Osteocyte (in vitro differentiated cells): ENCODE data around the gene GREB1. TPM values are rescaled to one million over a fixed set of nuclear protein-coding genes. Genes with fewer than 3 reads are reported as not detected.

Source experiments
- DNase-seq: peaks from one replicate; pipeline ENCODE4 v3.0.0; 2021; ENCODE audit warnings: mixed read lengths; ENCODE audit not compliant: unreplicated experiment; ENCODE audit errors: extremely low spot score
- H3K27ac Mint-ChIP-seq: one replicate; pipeline ENCODE4 v1.8.0; 2021; ENCODE audit warnings: mild to moderate bottlenecking, mixed read lengths; ENCODE audit not compliant: unreplicated experiment
- H3K27me3 Mint-ChIP-seq: one replicate; pipeline ENCODE4 v1.8.0; 2021; ENCODE audit warnings: mixed read lengths; ENCODE audit not compliant: unreplicated experiment
- H3K36me3 Mint-ChIP-seq: one replicate; pipeline ENCODE4 v1.8.0; 2021; ENCODE audit warnings: mixed read lengths; ENCODE audit not compliant: unreplicated experiment
- H3K4me1 Mint-ChIP-seq: one replicate; pipeline ENCODE4 v1.8.0; 2021; ENCODE audit warnings: mixed read lengths; ENCODE audit not compliant: unreplicated experiment
- H3K4me3 Mint-ChIP-seq: one replicate; pipeline ENCODE4 v1.8.0; 2021; ENCODE audit warnings: mild to moderate bottlenecking, moderate library complexity, mixed read lengths; ENCODE audit not compliant: unreplicated experiment
- H3K9me3 Mint-ChIP-seq: one replicate; pipeline ENCODE4 v1.8.0; 2021; ENCODE audit warnings: mixed read lengths; ENCODE audit not compliant: unreplicated experiment
- total RNA-seq: library from RNA; stranded (reverse); gene quantifications from 2 replicates; pipeline ENCODE4 v1.2.1, GENCODE V29; 2021
- TF ChIP-seq, protein P1 (sequence below): fragments of 200-600 bp; sonication (generic); IDR thresholded peaks from 2 replicates; pipeline ENCODE4 v1.5.0; 2021; ENCODE audit warnings: antibody characterized with exemption, mild to moderate bottlenecking, moderate library complexity

Gene GREB1
- total RNA-seq, 1 donor from 2014 or later = 0.54 TPM

DNA sequence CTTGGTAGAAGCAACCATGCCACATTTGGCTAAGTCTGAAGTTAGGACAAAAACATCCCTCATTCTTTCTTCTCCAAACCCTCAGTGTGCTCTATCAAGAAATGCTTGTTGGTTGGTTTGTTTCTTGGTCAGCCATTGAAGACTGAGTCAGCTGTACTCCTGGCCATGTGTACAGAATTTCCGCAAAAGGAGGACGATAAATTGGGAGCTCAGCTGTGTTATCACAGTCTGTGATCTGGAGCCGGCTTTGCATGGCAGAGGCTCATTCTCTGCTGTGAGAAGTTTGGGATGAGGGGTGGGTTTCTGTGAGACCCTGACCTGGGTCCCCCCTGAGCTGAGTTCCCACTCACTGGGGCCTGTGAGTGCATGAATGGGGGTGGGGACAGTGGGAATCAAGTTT, 41.6 kb upstream of the GREB1 start:
- TF ChIP-seq, protein P1, sequence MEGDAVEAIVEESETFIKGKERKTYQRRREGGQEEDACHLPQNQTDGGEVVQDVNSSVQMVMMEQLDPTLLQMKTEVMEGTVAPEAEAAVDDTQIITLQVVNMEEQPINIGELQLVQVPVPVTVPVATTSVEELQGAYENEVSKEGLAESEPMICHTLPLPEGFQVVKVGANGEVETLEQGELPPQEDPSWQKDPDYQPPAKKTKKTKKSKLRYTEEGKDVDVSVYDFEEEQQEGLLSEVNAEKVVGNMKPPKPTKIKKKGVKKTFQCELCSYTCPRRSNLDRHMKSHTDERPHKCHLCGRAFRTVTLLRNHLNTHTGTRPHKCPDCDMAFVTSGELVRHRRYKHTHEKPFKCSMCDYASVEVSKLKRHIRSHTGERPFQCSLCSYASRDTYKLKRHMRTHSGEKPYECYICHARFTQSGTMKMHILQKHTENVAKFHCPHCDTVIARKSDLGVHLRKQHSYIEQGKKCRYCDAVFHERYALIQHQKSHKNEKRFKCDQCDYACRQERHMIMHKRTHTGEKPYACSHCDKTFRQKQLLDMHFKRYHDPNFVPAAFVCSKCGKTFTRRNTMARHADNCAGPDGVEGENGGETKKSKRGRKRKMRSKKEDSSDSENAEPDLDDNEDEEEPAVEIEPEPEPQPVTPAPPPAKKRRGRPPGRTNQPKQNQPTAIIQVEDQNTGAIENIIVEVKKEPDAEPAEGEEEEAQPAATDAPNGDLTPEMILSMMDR = no peak
- no peaks in the 10 kb centered on the region for H3K9me3 Mint-ChIP-seq
- H3K27ac Mint-ChIP-seq = no peak overlapping the region
- H3K27me3 Mint-ChIP-seq = peaks cover 48% of the 10 kb centered on the region
- H3K4me3 Mint-ChIP-seq = no peak overlapping the region
- H3K36me3 Mint-ChIP-seq = no peaks in the 10 kb centered on the region
- no peaks in the 10 kb centered on the region for H3K4me1 Mint-ChIP-seq
- DNase-seq = no peak

DNA sequence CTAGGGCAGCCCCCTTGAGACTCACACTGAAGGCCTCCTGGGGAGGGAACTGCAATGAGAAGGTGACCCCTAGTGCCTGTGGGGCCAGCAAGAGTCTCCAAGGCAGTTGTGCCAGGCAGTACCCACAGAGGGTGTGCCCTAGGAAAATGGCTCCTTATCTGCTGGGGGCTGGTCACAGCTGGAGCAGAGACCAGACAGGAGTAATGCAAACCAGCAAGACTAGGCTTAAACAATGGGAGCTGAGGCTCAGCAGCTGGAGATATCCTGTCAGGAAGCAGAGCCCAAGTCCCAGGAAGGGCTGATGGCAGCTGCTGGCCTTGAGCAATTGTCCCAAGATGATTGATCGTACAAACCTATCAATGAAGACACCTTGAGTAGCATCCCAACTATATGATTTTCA, 41.1 kb upstream of the GREB1 start:
- Mint-ChIP-seq H3K4me3 (no peak overlapping the region), H3K4me1 (no peaks in the 10 kb centered on the region), H3K27ac (no peak overlapping the region), H3K36me3 (no peaks in the 10 kb centered on the region), H3K27me3 (peaks cover 43% of the 10 kb centered on the region), H3K9me3 (no peaks in the 10 kb centered on the region)
- TF ChIP-seq, protein P1 = no peak
- no peak for DNase-seq

DNA sequence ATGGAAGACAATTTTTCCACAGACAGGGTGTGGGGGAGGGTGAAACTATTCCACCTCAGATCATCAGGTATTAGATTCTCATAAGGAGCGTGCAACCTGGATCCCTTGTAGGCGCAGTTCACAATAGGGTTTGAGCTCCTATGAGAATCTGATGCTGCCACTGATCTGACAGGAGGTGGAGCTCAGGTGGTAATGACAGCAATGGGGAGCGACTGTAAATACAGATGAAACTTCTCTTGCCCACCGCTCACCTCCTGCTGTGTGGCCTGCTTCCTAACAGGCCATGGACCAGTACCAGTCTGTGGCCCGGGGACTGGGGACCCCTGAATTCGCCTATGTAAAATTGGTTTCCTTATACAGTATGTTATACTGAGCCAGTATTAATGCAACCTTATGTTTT, 40.6 kb upstream of the GREB1 start:
- H3K4me1 Mint-ChIP-seq = peaks cover 2% of the 10 kb centered on the region
- DNase-seq = no peak
- TF ChIP-seq, protein P1 = no peak
- no peaks in the 10 kb centered on the region for H3K9me3 Mint-ChIP-seq
- H3K27ac Mint-ChIP-seq = no peak overlapping the region
- no peak overlapping the region for H3K4me3 Mint-ChIP-seq
- no peaks in the 10 kb centered on the region for H3K36me3 Mint-ChIP-seq
- H3K27me3 Mint-ChIP-seq = peaks cover 43% of the 10 kb centered on the region

DNA sequence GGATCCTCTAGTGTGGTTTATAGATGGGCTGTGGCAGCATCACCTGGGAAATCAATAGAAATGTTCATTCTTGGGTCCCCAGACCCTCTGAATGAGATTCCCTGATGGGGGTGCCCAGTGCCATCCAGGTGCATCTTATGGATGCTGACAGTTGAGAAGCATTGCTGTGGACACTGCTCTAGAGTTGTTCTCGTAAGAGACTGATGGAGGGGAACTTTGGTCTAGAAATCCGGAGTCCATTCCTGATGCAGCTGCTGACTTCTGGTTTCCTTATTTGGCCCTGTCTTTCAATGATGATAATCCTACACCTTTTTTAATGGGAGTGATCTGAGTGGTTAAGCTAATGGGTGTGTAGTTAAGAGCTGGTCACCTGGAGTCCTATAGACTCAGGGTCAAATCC, 39.5 kb upstream of the GREB1 start:
- no peaks in the 10 kb centered on the region for H3K9me3 Mint-ChIP-seq
- no peaks in the 10 kb centered on the region for H3K36me3 Mint-ChIP-seq
- no peak overlapping the region for H3K27ac Mint-ChIP-seq
- no peak overlapping the region for H3K4me3 Mint-ChIP-seq
- peaks cover 10% of the 10 kb centered on the region for H3K4me1 Mint-ChIP-seq
- no peak for DNase-seq
- TF ChIP-seq, protein P1 = no peak
- peaks cover 50% of the 10 kb centered on the region for H3K27me3 Mint-ChIP-seq

DNA sequence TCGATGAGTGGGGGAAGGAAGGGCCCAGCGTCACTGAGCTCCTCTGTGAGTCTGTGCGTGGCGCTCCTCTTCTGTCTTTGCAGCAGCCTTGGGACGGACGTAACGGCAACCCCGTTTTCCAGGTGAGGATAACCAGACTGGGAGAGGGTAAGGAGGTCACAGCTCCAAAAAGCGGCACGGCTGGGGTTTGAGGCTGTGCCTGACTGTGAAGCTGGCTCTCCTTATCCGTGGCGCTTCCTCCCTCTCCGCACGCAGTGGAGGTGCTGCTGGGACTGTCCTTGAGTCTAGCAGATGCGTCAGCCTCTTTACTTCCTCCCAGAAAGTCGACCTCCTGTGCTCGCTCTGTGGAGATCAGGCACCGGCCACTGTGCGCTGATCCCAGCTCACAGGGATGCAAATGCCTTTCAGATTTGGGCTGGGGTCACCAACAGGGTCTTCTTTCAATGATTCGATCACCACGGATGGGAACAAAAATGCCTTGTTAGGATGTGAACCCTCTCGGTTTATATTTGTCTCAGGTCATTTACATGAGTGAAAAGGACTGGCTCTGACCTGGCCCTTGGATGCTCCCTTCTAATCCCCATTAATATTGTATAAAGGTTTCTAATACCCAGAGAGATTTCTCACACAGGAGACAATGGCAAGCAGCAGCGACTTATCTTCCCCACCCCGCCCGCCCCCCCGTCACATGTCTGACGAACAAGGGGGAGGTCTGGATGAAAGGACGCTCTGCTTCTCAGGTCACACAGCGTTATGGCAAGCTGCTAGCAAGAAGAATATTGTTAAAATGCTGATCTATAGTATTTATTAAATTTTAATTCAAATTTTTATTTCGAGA, 37.8 kb upstream of the GREB1 start:
- TF ChIP-seq, protein P1 = no peak
- DNase-seq = peak; percentile 73
- no peak overlapping the region for H3K27ac Mint-ChIP-seq
- peaks cover 50% of the 10 kb centered on the region for H3K27me3 Mint-ChIP-seq
- no peaks in the 10 kb centered on the region for H3K36me3 Mint-ChIP-seq
- no peak overlapping the region for H3K4me3 Mint-ChIP-seq
- H3K4me1 Mint-ChIP-seq = peaks cover 10% of the 10 kb centered on the region
- no peaks in the 10 kb centered on the region for H3K9me3 Mint-ChIP-seq
